ENCODE results near the gene KBTBD4. TPM values are rescaled to one million over a fixed set of nuclear protein-coding genes. Genes with fewer than 3 reads are reported as not detected.

KBTBD4 gene
- 12.2 and 19.5 TPM in 2 replicates for total RNA-seq

DNA sequence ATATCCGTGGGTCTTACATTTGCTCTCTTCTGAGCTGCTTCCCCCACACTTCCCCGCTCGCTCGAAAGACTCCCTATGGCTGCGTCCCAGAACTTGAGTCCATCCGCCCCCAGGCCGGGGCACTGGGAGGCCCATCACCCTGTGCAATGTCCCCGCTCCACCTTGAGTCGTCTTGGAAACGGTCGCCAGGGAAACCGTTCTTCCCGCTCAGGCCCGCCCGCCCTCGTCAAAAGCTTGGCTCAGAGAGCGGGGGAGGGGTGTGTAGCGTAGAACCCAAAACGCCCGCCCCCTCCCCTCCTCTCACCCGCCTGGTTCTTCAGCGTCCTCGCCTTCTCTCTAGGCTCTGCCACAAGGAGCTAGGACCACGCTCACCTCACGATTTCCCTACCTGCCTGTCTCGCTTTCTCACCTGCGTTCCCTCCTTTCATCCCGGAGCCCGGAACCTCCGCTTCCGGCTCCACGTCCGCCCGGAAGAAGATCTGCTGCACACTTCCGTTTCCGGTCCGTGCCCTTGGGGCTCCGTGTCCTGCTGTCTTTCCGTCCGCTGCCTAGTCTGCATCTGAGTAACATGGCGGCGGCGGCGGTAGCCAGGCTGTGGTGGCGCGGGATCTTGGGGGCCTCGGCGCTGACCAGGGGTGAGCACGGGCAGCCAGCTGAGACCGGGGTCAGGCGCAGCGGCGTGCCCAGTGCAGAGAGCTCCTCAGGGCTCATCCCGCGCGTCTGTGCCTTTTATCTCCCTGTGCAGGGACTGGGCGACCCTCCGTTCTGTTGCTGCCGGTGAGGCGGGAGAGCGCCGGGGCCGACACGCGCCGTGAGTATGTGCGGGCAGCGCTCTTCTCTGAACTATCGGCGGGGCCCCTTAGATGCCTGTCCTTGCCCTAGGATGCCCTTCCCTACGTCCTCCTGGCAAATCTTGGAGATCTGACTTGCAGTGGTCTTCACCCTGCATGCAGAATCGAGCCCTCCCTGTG is at the start of gene KBTBD4, which contains the start of gene NDUFS3:
TSS of gene KBTBD4 (minus strand) at position 447 of the 971 bp plus-strand sequence. CDS start at position 428, 19 bp downstream.
TSS of gene NDUFS3 (plus strand) at position 551 of the 971 bp plus-strand sequence. CDS start at position 569, 18 bp downstream.

DNA sequence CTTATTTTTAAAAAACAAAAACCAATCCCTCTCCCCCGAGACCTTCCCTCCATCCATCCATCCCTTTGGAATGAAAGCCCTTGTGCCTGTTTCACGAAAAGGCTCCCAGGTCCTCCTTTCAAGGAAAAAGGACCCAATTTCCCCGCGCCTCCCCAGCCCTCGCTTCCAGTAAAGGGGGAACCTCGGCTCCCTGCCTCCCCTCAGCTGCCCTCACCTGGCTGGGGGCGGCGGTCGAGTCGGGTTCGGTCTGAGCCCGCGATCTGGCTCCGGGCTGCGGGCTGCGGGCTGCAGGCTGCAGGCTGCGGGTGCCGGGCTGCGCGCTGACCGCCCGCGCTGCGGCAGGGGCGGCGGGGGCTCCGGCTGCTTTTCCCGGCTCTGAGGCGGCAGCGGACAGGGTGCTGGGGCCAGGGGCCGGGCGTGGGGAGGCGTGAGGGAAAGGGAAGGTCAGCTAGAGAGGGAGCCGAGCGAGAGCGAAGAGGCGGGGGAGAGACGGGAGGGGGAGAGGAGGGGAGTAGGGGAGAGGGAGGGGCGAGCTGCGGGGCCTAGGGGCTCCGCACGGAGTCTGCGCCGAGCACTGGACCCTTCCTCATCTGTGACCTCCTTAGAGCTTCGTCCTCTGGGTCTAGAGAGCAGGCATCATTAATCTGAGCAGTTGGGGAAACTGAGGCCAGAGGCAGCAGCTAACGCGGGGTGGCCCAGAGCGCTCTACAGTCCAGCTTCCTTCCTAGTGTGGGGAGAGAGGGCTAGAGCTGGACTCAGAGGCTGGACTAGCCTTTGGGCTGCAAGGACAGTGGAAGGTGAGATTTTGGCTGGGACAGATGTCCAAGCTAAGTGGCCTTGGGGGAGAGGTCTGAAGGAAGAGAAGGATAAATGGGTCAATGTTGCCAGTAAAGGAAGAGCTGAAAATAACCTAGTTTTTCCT is 15.4 kb upstream of the KBTBD4 start, which contains the start of gene C1QTNF4:
TSS of gene C1QTNF4 (minus strand) at position 478 of the 922 bp plus-strand sequence. CDS start 3,601 bp downstream, outside the sequence.

DNA sequence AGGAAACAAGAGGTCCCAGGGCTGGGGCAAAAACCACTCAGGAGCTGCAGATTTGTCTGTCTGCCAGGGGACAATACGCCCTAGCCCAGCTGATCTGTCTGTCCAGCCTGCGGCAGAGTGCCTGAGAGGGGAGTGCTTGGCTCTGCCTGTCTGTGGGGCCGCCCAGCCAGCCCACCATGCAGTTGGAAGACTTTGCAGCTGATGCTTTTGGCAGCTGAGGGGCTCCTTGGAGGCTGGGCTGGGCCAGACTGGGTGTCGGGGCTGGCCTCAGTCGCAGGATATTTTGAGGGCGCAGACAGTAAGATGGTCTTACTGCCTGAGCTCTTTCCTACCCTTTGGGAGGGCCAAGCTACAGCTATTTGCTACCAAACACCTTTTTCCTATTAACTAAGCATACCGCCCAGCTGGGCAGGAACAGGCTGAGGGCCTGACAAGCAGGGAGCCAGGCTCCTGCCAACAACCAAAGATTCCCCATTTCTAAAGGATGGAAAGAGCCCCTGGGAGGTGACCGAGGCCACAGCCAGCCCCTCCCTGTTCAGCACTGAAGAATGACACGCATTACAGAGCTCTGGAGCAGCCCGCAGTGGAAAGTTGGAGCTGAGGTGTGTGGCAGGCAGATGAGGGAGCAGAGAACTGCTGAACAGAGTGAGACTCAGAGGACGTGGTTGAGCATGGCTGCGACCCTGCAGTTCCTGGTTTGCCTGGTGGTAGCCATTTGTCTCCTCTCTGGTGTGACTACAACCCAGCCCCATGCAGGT is 7.5 kb upstream of the KBTBD4 start, which contains the start of gene FAM180B:
TSS of gene FAM180B (plus strand) at position 581 of the 758 bp plus-strand sequence. CDS start at position 672, 91 bp downstream.

DNA sequence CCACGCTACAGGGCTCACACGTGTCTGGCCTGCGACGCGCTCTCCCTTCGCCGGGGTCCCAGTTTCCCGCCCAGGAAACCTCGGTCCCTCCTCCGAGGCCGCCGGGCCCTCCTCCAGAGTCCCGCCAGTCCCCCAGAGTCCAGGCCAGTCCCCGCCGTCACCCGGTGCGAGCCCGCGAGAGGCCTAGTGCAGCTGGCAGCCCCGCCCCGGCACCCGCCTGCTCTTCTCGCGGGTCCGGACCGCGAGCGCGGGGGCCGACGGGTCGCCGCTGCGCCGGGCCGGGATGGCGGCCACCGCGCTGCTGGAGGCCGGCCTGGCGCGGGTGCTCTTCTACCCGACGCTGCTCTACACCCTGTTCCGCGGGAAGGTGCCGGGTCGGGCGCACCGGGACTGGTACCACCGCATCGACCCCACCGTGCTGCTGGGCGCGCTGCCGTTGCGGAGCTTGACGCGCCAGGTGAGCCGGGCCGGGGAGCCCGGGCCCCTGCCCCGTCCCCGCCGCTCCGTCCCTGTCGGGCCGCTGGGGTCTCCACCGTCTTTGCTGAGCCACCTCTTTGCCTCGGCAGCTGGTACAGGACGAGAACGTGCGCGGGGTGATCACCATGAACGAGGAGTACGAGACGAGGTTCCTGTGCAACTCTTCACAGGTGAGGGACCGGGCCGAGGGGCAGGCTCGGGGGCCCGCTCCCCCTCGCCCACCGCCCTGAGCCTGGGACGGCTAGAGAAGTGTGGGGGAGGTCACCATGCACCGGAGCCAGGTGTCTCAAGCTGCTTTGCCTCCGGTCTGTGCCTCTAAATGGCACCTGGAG is 13.2 kb downstream of the KBTBD4 start, which contains the start of gene PTPMT1:
TSS of gene PTPMT1 (plus strand) at position 260 of the 809 bp plus-strand sequence. CDS start at position 284, 24 bp downstream.

DNA sequence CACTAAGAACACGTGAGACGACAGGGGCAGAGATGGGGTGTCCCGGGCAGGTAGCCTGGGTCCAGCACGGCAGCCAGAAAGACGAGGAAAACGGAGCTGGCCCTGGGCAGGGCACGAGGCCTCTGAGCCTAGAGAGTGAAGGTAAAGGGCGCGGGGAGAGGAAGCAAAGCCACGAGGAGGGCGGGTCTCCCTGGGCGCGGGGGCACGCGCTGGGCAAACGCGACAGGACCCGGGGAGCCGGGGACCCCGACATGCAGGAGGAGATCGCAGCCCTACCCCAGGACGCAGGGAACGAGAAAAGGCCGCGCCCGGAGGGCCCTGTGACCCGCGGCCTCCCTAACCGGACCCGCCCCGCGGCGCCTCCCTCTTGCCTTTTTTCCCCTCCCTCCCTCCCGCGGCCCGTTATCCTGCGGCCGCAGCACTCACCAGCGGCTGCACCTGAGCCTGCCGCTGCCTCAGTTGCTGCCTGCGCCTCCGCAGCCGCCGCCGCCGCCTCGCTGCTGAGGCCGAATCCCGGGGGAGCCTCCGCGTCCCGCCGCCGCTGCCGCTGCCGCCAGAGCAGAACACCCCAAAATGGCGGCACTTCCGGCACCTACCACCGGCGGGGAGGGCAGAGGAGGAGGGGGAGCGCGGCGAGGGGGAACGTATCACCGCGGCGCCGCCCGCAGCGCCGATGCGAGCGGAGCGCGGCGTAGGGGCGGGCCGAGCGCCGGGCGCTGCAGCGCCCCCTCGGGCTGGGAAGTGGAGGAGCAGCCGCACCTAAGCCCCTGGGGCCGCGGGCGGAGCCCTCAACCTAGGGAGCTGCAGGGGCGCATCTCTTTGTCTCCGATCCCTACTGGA is 26.0 kb downstream of the KBTBD4 start, which contains the start of gene CELF1:
TSS of gene CELF1 (minus strand) at position 567 of the 840 bp plus-strand sequence. CDS start 53,609 bp downstream, outside the sequence.

Other genes starting within 250 kb of the KBTBD4 start
- gene MYBPC3, start 226.3 kb downstream of the KBTBD4 start, total RNA-seq: not detected in 2 replicates
- gene SPI1, start 200.4 kb downstream of the KBTBD4 start, total RNA-seq: not detected in 2 replicates
- gene SLC39A13, start 170.4 kb downstream of the KBTBD4 start, total RNA-seq: 48.3 and 50.5 TPM in 2 replicates
- 136 and 162 TPM in 2 replicates for gene PSMC3, start 152.5 kb downstream of the KBTBD4 start, total RNA-seq
- not detected in 2 replicates for gene RAPSN, start 129.8 kb downstream of the KBTBD4 start, total RNA-seq
- 41.8 and 52.2 TPM in 2 replicates for gene CELF1, start 25.8 kb downstream of the KBTBD4 start, total RNA-seq
- 126 and 182 TPM in 2 replicates for gene PTPMT1, start 13.4 kb downstream of the KBTBD4 start, total RNA-seq
- gene NDUFS3, start 104 bp upstream of the KBTBD4 start, total RNA-seq: 92.2 and 107 TPM in 2 replicates
- gene FAM180B, start 7.7 kb upstream of the KBTBD4 start, total RNA-seq: not detected in 2 replicates
- 0.09 and 0.92 TPM in 2 replicates for gene C1QTNF4, start 15.4 kb upstream of the KBTBD4 start, total RNA-seq
- gene MTCH2, start 63.6 kb upstream of the KBTBD4 start, total RNA-seq: 103 and 173 TPM in 2 replicates
- 0.19 and 1.4 TPM in 2 replicates for gene AGBL2, start 136.4 kb upstream of the KBTBD4 start, total RNA-seq
- gene FNBP4, start 188.4 kb upstream of the KBTBD4 start, total RNA-seq: 39.3 and 48.8 TPM in 2 replicates

All from airway epithelial cell (primary cell).